Stomach (tissue), 4 donors: ENCODE data around the gene PHF21A.

Experiments used
- CTCF ChIP-seq, 7 experiments: fragments of 450-650 bp in 4 of 7; fragments of 200-600 bp in 3 of 7; sonication (generic) in 3 of 7; IDR thresholded peaks; one replicate each; pipeline ENCODE4 v1.5.1; 2016 to 2019; ENCODE audit warnings: antibody characterized with exemption in 7 of 7, control low read depth in 2 of 7, mild to moderate bottlenecking in 1 of 7
- EP300 ChIP-seq: sonication (generic); formaldehyde crosslinking; IDR thresholded peaks from one replicate; pipeline ENCODE4 v1.6.1; 2017; ENCODE audit warnings: antibody characterized with exemption
- POLR2A ChIP-seq, 4 donors: fragments of 450-650 bp; IDR thresholded peaks; one replicate each; pipeline ENCODE4 v1.6.1; 2016; ENCODE audit warnings: antibody characterized with exemption in 4 of 4, control low read depth in 2 of 4, mild to moderate bottlenecking in 1 of 4, moderate library complexity in 1 of 4

GRCh38 chr11:46117842-46118241, 3.4 kb downstream of the PHF21A start:
- peak in 1 of 7 experiments; percentile 16 for TF ChIP-seq CTCF (IDR thresholded peaks at IDR 0.05)
- no peak for TF ChIP-seq EP300
- TF ChIP-seq POLR2A (IDR thresholded peaks at IDR 0.05): no peak
